ENCODE data around the gene ZNF385C.

The ZNF385C gene

DNA sequence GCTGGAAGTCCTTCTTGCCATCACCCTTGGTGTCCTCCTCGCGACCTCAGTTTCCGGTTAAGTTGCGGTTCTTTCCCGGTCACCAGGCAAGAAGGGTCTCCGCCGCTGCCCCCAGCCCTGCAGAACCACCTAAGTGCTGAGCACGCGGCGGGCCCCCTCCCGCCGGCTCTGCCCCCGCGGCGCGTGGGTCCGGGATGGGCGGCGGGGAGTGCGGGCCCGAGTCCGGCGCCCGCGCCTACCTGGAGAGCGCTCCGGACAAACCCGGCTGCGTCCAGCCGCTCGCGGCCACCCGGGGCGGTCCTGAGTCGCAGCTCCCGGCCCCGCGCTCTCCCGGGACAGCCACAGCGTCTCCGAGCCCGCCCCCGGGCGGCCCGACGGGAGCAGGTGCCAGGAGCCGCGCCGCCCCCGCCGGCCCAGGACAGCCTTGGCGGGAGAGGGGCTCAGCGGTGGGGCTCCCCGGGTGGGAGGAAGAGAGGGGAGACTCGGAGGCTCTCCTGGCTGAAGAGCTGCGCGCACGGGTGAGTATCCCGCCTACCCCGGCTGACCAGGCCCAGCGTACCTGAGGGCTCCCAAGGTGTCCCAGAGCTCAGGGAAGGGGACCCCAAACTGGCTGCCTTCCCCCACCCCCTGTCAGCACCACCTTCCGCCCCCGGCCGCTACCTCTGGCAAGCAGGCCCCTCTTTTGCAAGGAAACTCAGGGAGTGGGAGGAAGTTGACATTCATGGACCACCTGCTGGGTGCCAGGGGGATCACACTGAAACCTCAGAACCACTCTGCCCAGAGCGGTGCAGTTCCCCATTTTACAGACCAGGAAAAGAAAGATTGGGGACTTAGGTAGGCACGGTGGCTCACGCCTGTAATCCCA, 25.7 kb downstream of the ZNF385C start:
- peak; percentile 8 for DNase-seq

DNA sequence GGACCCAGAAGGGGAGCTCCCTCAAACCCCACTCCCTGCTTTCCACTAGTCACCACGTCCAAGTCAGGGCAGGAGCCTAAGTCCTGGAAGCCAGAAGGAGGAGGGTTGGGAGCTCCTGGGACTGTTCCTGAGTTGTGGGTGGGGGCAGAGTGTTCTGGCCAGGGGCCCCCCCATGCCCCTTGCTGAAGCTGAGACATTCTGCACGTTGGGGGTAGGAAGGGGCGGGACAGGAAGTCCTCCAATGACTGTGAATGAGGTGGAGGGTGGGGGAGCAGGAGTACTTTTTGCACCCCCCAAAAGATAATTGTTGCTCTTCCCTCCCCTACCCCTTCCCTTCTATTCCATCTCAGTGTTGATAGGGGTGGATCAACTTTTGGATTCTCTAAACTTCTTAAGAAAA, 26.5 kb downstream of the ZNF385C start:
- no peak for DNase-seq

DNA sequence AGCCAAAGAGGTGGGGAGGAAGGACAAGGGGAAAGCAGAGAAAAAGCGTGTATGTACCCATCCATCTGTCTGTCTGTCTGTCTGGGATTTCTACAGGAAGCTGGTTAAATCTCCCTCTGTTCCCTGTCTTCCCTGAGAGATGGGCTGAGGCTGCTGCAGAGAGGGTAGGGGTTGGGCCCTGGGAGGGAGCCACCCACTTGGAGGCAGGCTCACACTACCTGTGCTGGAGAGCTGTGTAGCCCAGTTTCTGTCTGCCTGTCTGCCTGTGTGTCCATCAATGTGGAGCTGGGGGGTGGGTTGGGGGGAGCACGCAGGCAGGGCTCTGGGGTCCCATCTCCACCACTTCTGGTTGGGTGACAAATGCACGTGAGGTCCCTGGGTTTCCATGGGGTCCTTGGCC, 29.3 kb downstream of the ZNF385C start:
- no peak for DNase-seq

DNA sequence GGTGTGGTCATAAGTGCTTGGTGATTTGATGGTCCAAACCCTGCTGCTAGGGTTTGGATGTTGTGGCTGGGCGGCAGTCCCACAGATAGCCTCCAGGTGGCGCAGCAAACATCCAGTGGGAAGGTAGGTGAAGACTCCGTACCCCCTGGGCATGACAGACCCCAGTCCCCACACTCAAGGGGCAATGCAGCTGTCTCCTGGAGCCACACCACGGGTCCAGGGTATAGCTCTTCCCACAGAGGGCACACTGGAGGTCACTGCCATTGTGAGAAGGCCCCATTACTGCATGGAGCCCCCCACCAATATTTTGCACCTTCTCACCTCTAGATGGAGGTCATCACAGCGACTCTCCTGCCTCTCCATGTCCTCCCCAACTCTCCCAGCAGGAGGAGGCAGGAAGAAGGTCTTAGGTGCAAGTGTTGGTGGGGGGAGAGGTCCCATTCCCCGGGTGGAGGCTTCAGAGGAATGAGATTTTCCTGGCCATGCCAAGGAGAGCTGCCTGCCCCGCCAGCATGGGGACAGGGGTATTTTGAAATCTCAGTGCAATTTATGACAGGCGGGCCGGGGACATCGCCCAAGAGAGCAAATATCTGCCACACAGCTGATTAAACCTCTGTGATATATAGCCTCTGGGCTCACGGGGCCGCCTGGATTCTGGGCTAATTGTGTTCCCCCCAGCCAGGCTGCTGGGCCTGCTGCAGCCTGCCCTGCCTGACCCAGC, 30.7 kb downstream of the ZNF385C start:
- DNase-seq, result peak; percentile 42

DNA sequence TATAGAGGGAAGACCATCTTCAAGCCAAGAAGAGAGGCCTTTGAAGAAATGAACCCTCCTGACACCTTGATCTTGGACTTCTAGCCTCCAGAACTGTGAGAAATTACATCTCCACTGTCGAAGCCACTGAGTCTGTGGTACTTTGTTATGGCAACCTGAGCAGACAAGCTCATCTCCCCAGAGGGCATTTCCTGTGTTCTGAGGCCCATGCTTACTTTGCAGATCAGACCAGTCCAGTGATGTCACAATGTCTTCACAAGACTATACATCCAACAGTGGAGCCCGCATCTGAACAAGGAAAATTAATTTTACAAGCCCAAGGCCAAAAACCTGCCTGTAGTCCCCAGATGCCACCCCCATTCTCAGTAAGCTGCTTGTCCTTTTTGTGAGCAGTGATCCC, 33.1 kb downstream of the ZNF385C start:
- no peak for DNase-seq

DNA sequence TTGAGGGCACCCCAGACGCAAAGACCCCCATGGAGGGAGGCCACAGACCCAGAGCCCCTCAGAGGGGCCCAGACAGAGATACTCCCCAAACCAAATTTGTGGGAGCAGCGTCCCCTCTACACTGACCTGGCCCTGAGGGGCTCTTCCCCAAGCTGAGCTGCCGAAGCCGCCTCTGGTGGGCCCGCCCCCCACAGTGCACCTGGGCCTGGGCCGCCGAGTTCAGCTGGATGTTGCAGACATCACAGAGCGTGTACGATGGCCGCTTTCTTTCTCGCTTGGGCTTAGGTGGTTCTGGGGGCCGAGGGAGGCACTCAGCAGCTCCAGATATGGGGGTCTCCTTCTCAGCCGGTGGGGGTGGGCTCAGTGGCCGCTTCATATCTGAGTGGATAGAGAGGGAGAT, 35.6 kb downstream of the ZNF385C start:
- DNase-seq, result no peak

DNA sequence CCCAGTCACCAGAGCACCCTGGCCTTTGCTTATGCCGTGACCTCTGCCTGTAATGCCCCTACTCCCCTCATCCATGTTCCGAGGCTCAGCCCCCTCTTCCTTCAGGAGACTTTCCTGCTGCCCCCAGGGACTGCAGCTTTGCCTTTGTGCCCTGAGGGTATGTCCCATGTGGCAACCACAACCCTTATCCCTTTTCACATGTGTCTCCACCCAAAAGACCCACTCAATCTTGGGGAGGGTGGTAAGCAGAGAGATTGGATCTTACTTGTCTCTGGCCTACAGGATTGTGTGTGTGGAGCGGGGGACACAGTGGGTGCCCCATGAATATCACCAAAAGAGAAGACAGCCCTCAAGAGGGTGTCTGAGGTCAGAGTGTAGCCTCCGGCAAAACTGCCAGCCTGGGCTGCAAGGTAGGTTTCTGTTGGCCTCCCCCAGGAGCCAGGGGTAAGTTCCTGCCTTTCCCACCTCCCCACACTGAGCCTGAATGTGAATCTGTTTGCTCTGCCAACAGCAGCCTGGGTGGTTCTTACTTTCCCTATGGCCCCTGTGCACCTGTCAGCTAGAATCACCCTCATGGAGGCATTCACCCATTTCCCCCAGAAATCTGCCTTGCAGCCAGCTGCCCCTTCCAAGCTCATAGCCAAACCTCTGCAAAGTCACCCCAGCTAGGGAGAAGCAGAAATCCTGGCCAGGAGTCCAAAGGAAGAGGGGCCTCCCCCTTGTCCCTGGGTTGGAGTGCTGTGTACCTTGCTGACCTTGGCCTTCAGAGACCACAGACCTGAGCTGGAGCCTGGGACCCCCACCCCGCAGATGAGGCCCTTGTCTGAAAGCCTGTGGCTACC, 36.4 kb downstream of the ZNF385C start:
- peak; percentile 14 for DNase-seq

DNA sequence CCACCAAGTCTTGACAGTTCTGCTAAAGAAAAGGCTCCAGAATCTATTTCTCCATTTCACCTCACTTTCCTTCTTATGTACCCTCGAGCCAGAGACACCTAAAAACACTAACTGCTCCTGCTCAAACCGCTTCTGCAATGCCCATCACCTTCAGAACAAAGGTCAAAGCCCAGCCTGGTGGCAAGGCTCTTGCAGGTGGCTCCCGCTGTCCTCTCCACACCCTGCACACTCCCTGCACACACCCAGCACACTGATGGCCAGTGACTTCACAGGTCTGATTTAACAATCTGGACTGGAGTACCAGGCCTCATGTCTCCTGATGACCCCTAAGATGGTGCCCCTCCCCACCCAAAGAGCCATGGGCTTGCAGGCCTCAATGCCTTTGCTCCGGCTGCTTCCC, 38.0 kb downstream of the ZNF385C start:
- DNase-seq, result no peak

DNA sequence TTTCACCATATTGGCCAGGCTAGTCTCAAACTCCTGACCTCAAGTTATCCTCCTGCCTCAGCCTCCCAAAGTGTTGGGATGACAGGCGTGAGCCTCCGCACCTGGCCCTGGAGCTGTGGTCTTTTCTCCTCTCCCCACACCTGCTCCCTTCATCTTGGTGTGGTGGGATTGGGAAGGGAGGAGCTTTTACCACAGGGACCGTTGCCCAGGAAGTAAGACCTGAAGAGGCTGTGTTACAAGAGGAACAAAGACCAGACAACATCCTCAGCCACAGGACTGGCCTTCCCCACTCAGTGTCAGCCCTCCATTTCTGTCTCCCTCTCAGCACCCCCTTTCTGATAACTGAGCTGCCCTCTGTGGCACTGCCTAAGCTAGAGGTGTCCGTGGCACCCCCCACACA, 38.5 kb downstream of the ZNF385C start:
- DNase-seq, result no peak

DNA sequence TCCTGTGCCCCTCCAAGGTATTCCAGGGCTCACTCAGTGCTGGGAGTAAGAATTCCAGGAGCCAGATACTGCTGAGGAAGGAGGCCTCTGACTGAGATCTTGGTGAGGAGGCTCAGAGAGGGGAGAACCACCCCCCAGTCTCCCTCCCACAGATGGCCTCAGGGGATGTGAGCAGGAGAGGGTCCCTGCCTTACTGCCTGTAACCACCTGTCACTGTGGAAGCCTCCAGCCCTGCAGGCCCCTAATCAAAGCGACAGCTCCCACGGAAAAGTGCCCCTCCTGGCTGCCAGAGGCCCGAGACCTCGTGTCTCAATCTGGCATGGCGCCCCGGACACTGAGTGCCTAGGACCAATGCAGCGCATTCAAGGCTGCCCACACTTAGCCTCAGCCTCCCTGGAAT, 40.2 kb downstream of the ZNF385C start:
- no peak for DNase-seq

DNA sequence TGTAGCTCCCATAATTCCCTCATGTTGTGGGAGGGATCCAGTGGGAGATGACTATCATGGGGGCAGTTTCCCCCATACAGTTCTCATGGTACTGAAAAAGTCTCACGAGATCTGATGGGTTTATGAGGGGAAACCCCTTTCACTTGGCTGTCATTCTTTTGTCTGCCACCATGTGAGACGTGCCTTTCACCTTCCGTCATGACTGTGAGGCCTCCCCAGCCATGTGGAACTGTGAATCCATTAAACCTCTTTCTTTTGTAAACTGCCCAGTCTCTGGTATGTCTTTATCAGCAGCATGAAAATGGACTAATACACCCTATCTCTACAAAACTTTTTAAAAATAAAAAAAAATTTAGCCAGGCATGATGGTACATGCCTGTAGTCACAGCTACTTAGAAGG, 41.6 kb downstream of the ZNF385C start:
- DNase-seq, result no peak

DNA sequence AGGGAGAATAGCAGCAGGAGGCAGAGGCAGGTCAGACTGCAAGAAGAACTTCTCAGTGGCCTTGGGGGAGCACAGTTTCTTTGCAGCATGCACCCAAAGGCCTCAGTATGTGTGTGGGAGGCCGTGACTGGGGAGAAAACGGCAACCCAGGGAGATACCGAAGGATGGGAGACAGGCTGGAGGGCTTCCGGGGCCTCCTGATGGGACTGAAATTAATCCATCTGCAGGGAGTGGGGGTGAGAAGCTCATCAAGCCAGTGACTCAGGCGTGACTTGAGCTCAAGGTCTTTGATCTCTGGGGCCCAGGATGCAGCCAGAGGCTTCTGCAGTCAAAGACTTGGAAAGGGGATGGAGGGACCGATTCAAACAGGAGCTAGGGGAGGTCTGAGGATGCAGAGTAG, 42.8 kb downstream of the ZNF385C start:
- peak; percentile 48 for DNase-seq

DNA sequence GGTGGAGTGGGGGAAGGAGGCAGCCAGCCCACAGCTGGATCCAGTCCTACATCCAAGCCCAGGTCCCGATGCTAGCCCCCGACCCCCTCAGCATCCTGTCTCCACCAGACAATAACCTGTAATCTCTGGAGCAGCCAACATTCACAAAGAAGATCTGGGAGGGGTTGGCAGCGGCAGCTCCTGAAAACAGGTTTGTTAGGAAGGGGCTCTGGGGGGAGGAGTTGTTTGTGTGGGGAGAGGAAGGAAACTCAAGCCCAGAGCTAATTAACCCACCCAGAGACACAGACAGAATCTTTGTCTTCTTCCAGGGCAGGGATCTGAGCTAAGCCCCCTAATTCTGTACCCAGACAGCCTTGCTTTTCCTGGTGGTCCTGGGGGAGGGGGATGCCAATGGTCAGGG, 43.2 kb downstream of the ZNF385C start:
- DNase-seq, result no peak

DNA sequence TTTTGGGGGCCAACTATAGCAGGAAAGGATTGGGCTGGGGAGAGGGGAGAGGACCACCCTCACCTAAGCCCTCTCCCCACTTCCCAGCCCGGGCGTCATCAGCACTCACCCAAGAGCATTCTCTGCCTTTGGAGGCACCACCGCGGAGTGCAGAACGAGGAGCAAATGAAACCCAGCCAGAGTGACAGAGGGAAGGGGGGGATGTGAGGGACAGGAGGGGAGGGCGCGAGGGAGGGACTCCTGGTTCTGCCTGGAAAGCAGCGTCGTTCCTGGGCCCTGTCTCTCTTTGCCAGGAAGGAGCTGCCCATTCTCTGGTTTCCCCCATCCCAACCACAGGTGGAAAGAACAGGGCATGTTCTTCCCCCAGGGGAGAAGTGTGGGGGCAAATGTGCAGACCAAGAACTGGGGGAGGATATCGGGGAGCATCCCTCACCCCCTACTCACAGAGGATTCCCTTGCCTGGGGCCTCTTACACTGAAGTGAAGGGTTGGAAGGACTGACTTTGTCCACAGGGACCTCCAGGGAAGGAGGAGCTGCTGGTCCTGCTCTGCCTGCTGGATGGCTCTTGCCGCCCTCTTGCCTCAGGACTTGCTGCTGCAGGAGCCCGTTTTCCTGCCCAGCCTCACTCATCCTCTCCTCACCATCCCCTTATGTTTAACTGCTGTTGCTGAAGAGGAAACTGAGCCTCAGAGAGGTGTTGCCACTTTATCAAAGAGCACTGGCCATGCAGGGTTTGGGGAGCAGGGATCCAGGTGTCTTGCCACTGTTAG, 44.4 kb downstream of the ZNF385C start:
- DNase-seq, result no peak

DNA sequence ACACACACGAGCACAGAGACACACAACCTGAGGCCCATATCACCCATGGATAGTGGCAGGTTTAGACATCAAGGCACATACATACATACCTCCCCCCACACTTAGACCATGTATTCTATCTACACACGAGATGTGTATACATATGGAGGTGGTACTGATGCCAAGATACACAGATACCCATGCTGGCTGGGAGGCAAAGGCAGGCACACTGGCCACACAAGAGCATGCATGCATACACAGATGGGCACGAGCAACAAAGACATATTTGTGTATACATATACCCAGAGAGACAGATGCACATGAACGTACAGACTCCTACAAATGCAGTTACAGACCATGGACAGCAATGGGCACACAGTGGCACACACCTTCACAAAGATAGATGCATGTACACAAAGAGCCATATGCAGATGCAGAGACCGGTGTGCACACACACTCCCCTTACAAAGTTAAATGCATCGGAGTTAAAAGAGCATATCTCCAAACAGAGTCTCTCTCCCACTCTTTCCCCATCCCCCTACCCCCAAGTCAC, 45.9 kb downstream of the ZNF385C start:
- DNase-seq, result no peak

DNA sequence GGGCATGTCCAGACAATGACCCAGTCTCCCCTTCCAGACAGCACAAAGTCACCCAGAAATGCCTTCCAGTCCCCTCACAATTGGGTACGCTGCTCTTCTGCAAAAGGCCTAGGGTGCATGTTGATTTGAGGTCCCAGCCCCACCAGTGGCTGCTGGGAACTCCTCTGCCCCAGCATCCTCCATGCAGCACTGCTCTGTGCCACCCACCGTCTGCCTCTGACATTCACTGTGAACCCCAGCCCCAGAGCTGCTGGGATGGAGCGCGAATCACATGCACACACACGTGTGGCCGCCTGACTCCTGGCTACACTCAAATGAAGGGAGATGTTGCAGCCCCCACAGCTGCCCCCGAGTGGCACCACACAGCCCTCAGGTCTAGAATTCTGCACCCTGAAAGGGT, 46.6 kb downstream of the ZNF385C start:
- DNase-seq, result no peak

DNA sequence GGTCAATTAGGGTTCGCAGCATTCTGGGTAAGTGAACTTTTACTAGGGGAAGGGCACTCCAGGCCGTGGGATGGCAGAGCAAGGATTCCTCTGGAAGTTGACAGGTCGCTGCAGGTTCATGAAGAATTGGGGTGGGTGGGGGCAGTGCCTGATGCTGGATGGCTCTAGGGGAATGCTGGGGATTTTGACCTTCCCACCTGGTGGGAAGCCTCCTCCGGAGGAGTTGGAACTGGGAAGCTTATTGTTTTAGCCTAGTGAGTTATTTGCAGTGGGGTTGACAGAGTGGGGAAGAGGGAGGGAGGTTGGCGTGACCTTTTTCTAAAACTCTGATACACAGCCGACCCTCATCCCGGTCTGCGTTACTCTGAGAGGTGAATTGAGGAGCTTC, 47.3 kb downstream of the ZNF385C start:
- no peak for DNase-seq

DNA sequence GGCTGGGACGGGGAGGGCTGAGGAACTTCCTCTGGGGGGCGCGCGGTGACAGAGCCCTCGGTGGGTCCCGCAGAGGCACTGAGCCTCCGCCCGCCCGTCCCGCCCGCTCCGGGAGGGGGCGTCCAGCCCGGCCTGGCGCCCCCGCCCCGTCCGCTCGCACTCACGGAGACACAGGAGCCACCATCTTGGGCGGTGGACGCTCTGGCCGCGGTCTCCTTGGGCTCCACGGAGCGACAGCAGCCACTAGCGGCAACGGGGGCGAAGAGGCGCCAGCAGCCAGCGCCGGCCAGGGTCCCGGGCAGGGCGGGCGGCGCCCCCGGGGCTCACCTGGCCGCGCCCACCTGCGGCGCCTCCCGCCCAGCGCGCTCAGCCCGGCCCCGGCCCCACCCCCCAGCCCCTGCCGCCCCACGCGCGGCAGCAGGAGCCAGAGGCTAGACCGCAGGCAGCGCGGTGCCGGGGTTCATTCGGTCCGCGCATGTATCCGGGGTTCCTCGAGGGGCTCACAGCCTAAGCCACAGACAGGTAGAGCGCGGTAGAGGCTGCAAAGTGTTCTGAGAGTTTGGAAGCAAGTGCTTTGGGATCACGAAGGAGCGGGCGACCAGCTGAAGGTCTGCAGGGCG, 47.8 kb downstream of the ZNF385C start, which contains the start of gene C17orf113:
Gene C17orf113 (minus strand): TSS at position 209 of the 620 bp plus-strand sequence. CDS start 7,225 bp downstream, outside the sequence.
- peak; percentile 76 for DNase-seq

DNA sequence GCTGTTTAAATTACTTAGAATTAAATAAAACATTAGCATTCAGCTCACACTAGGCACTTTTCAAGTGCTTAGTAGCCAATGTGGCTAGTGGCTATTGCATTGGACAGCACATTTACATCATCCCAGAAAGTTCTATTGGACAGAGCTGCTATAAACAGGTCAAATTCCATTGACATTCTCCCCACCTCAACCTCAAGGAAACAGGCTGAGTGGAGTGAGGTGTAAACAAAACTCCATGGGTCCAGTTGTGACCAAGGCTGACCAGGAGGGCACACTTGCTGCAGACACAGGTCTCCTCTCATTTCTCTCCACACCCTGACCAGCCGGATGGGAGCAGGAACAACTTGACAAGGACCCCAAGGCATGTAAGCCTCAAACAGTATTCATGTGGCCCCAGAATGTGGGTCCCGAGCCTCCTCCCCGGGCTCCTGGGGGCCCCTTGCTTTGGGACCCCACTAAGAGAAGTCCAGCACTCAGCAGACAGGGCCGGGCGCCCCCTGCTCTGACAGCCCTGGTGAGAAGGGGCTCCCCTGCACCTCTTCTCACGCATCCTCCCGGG, 48.4 kb downstream of the ZNF385C start:
- DNase-seq, result peak; percentile 24

DNA sequence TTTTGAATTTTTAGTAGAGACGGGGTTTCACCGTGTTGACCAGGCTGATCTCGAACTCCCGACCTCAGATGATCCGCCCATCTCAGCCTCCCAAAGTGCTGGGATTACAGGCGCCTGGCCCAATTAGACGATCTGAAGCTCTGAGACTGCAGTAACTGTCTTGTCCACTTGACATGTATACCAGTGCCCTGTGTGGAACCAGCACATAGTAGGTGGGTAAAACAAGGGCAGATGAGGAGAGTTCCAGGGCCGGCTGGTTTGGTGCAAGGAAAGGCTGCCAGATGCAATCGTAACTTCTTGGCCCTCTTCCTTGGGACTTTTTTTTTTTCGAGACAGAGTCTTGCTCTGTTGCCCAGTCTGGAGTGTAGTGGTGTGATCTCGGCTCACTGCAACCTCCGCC, 50.9 kb downstream of the ZNF385C start:
- no peak for DNase-seq

DNA sequence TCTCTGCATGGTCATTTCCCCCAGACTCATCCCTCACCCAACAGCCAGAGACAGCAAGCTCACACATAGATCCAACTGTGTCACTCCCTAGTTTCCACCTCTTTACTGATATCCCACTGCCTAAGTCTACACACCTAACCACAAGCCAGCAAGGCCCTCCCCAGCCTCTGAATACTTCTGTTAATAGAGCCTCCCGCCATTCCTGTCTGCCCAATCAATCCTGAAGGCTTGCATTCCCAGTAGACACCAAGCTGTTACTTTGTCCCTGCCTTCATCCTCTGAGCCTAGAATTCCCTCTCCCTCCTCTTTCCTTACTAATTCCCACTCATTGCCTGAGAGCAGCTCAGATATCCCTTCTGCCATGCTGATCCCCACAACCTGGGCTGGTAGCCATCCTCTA, 52.6 kb downstream of the ZNF385C start:
- DNase-seq, result no peak

Measured in NCI-H146 (cell line).